DOHH2 (cell line): ENCODE measurements around the gene CNOT2.

ENCODE experiments used
- H3F3A ChIP-seq: fragments of 200-600 bp; sonication (generic), shearing (Covaris generic); 2 replicates; pipeline ENCODE4 v1.6.0; 2016; ENCODE audit warnings: antibody characterized with exemption, mild to moderate bottlenecking; ENCODE audit not compliant: control insufficient read depth, insufficient read depth
- H3K27ac ChIP-seq: fragments of 200-600 bp; sonication (generic); 2 replicates; pipeline ENCODE4 v1.5.1; 2014; ENCODE audit warnings: low read depth, mild to moderate bottlenecking, low read length, moderate library complexity
- H3K27me3 ChIP-seq: fragments of 200-600 bp; sonication (generic); 2 replicates; pipeline ENCODE4 v1.6.1; 2014; ENCODE audit warnings: mild to moderate bottlenecking, low read length, mixed read lengths; ENCODE audit not compliant: control insufficient read depth
- H3K36me3 ChIP-seq: fragments of 200-600 bp; sonication (generic); 2 replicates; pipeline ENCODE4 v1.6.1; 2014; ENCODE audit warnings: mild to moderate bottlenecking, low read length, moderate library complexity, mixed read lengths; ENCODE audit not compliant: control insufficient read depth
- H3K4me1 ChIP-seq: fragments of 200-600 bp; sonication (generic); 2 replicates; pipeline ENCODE4 v1.6.1; 2014; ENCODE audit warnings: mild to moderate bottlenecking, low read length, mixed read lengths; ENCODE audit not compliant: control insufficient read depth
- H3K4me2 ChIP-seq: fragments of 200-600 bp; sonication (generic); 2 replicates; pipeline ENCODE4 v1.6.0; 2014; ENCODE audit warnings: mild to moderate bottlenecking, low read length, moderate library complexity
- H3K4me3 ChIP-seq: fragments of 200-600 bp; sonication (generic); 2 replicates; pipeline ENCODE4 v1.5.1; 2014; ENCODE audit warnings: mild to moderate bottlenecking, low read length, mixed read lengths
- H3K79me2 ChIP-seq: fragments of 200-600 bp; sonication (generic); 2 replicates; pipeline ENCODE4 v1.6.1; 2014; ENCODE audit warnings: mild to moderate bottlenecking, low read length, mixed read lengths; ENCODE audit not compliant: control insufficient read depth
- H3K9me2 ChIP-seq: fragments of 200-600 bp; sonication (generic); replicated peaks from 2 replicates; pipeline ENCODE4 v1.6.1; 2014; ENCODE audit warnings: mild to moderate bottlenecking, low read length, mixed read lengths; ENCODE audit not compliant: control insufficient read depth
- H3K9me3 ChIP-seq: fragments of 200-600 bp; sonication (generic); 2 replicates; pipeline ENCODE4 v1.6.1; 2014; ENCODE audit warnings: antibody characterized with exemption, low read length, mixed read lengths; ENCODE audit not compliant: control insufficient read depth, insufficient read depth
- H4K20me1 ChIP-seq: fragments of 200-600 bp; sonication (generic); 2 replicates; pipeline ENCODE4 v1.6.0; 2014; ENCODE audit warnings: low read depth, mild to moderate bottlenecking, antibody characterized with exemption, low read length, moderate library complexity; ENCODE audit not compliant: control insufficient read depth, insufficient read depth
- CTCF ChIP-seq: fragments of 200-600 bp; sonication (generic); IDR thresholded peaks from one replicate; pipeline ENCODE4 v1.5.1; 2014; ENCODE audit warnings: antibody characterized with exemption, mild to moderate bottlenecking, low read depth, low read length; ENCODE audit not compliant: poor library complexity, severe bottlenecking
- EZH2phosphoT487 ChIP-seq: fragments of 200-600 bp; sonication (generic); IDR thresholded peaks from 2 replicates; pipeline ENCODE4 v1.6.1; 2017; ENCODE audit warnings: borderline replicate concordance, mild to moderate bottlenecking, antibody characterized with exemption, low read length, moderate library complexity, mixed read lengths

CNOT2 gene

GRCh38 chr12:70309348-70309747, 66.1 kb downstream of the CNOT2 start:
- Histone ChIP-seq H3K9me2 (no peaks in the 10 kb centered on the region), H3K27ac (no peak overlapping the region), H3K79me2 (peaks cover 91% of the 10 kb centered on the region), H3K36me3 (peaks cover 67% of the 10 kb centered on the region), H3K4me2 (no peak overlapping the region), H3F3A (peaks cover 9% of the 10 kb centered on the region; the same call in 1 of the 2 replicates), H3K4me1 (peaks cover 26% of the 10 kb centered on the region), H3K9me3 (no peaks in the 10 kb centered on the region), H3K4me3 (no peak overlapping the region), H4K20me1 (no peaks in the 10 kb centered on the region), H3K27me3 (no peaks in the 10 kb centered on the region)
- no peak for TF ChIP-seq CTCF
- TF ChIP-seq EZH2phosphoT487: no peak

GRCh38 chr12:70314145-70314544, 70.9 kb downstream of the CNOT2 start:
- no peaks in the 10 kb centered on the region for H3K9me2 ChIP-seq
- no peaks in the 10 kb centered on the region for H4K20me1 ChIP-seq
- peaks cover 60% of the 10 kb centered on the region for H3K4me1 ChIP-seq
- no peak overlapping the region for H3K4me2 ChIP-seq
- no peak overlapping the region for H3K4me3 ChIP-seq
- H3K9me3 ChIP-seq: no peaks in the 10 kb centered on the region
- no peaks in the 10 kb centered on the region for H3K27me3 ChIP-seq
- H3K79me2 ChIP-seq: peaks cover 89% of the 10 kb centered on the region
- 0 out of 2 replicates have a peak overlapping the region, but pooled peaks have one; percentile 14 for H3K27ac ChIP-seq
- TF ChIP-seq CTCF: no peak
- no peak for TF ChIP-seq EZH2phosphoT487
- peaks cover 10% of the 10 kb centered on the region for H3F3A ChIP-seq
- H3K36me3 ChIP-seq: peaks cover 61% of the 10 kb centered on the region

GRCh38 chr12:70317781-70318180, 74.5 kb downstream of the CNOT2 start:
- Histone ChIP-seq H3K4me3 (peak overlapping the region; percentile 47), H3K4me2 (peak overlapping the region; percentile 65), H3K9me3 (no peaks in the 10 kb centered on the region), H3F3A (peaks cover 8% of the 10 kb centered on the region), H3K36me3 (peaks cover 71% of the 10 kb centered on the region), H3K27me3 (no peaks in the 10 kb centered on the region), H3K79me2 (peaks cover 87% of the 10 kb centered on the region), H3K4me1 (peaks cover 60% of the 10 kb centered on the region), H4K20me1 (no peaks in the 10 kb centered on the region), H3K27ac (peak overlapping the region; percentile 71), H3K9me2 (no peaks in the 10 kb centered on the region)
- TF ChIP-seq EZH2phosphoT487 (no peak), CTCF (no peak)
